ENCODE results near the gene PPARG.

- TF ChIP-seq POLR2AphosphoS5 (IDR thresholded peaks at IDR 0.05; ENCODE audit: low read depth, low read length) (no peak), EZH2 (IDR thresholded peaks at IDR 0.05) (no peak), CTCF (IDR thresholded peaks at IDR 0.05 in 2 of 3, conservative IDR thresholded peaks at IDR 0.05 in 1 of 3; ENCODE audit: borderline replicate concordance in 1 of 3, insufficient read depth in 1 of 3, low read depth in 2 of 3, low read length in 2 of 3) (no peak), POLR2A (IDR thresholded peaks at IDR 0.05; ENCODE audit: borderline replicate concordance, extremely low read depth, insufficient read depth, insufficient read length) (no peak), MAX (IDR thresholded peaks at IDR 0.05) (no peak), SIN3A (IDR thresholded peaks at IDR 0.05; ENCODE audit: low read depth) (no peak), SRF (IDR thresholded peaks at IDR 0.05; ENCODE audit: low read depth) (no peak), ZNF274 (IDR thresholded peaks at IDR 0.05; ENCODE audit: low read depth, low read length) (no peak), RAD21 (IDR thresholded peaks at IDR 0.05; ENCODE audit: low read depth) (no peak), SP1 (IDR thresholded peaks at IDR 0.05; ENCODE audit: low read depth) (no peak)
Observed at GRCh38 chr3:12309716-12310115, 20.8 kb downstream of the PPARG start.
